ENCODE results near the gene CLEC2L.

The CLEC2L gene

DNA sequence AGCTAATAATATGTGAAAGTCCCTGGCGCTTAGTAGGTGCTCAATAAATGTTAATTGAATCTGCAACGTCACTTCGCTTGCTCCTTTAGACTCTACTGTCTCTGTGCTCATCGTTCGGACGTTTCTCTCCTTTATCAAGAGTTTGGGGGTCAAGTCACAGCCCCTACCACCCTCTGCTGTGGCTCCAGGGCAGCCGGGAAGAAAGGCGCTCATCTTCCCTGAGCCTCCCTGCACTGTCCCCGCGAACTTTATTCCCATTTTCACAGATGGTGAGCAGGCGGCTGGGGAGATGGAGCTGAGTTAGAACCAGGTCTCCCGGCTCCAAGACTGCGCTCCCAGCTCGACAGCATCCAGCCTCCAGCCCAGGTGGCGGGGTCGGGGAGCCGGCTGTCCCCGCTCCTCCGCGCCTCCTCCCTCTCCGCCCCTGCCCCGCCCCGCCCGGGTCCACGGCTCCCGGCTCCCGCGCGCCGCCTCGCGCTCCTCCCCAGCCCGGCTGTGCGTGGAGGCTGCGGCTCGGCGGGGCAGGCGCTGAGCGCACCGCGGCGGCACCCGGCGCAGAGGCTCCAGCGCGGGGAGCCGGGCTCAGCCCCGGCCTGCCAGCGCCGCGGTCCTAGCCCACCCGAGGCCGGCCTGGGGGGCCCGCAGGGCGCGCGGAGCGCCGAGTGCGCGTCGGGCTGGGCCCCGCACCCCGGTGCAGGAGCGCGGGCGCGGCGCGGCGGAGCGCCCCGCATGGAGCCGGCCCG lies at the start of gene CLEC2L:
CLEC2L (plus strand) TSS at position 487 of the 743 bp plus-strand sequence; CDS start at position 730, 243 bp downstream.
- DNase-seq (ENCODE audit: low read depth in 2 of 2) = no peak

DNA sequence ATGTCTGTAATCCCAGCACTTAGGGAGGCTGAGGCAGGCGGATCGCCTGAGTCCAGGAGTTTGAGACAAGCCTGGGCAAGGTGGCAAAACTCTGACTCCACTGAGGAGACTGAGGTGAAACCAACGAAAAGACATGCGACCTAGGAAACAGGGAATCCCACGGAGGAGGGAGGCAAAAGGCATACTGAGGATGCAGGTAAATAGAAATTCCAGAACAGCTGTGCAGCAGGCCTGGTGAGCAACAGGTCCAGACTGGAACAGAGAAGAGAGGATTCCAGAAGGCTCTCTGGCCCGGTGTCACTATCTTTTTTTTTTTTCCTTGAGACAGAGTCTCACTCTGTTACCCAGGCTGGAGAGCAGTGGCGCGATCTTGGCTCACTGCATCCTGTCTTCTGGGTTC lies 47.3 kb upstream of the CLEC2L start:
- DNase-seq (ENCODE audit: low read depth in 2 of 2) = no peak

DNA sequence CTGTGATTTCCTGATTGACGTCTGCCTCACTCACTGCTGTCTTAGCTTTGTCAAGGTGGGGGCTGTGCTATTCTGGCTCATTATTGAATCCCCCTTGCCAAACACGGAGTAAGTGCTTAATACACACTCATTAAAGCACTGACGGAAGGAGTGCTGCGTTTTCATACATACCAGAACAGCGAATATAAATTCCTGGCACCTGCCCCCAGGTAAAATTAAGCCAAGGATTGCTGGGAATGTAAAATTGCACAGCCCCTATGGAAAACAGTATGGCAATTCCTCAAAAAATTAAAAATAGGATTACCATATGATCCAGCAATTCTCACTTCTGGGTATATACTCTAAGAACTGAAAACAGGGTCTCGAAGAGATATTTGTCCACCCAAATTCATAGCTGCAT lies 46.6 kb upstream of the CLEC2L start:
- no peak for DNase-seq (ENCODE audit: low read depth in 2 of 2)

DNA sequence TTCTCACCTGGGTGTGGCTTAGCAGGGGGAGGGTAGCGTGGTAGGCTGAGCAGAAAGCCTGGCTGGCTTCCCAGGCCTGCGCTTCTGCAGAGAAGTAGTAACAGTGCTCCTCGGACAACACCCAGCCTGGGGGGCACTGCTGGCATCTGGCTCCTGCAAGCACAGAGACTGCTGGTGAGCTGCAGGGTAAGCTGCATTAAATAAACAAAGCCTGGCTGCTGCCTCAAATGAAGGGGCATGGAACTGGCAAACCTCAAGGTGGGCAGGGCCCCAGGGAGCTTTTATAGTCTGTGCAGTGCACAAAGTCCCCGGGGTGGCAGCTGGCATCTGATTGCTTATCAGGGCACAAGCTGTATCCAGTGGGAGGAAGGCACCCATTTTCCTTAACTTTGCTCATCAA lies 43.9 kb upstream of the CLEC2L start:
- no peak for DNase-seq (ENCODE audit: low read depth in 2 of 2)

DNA sequence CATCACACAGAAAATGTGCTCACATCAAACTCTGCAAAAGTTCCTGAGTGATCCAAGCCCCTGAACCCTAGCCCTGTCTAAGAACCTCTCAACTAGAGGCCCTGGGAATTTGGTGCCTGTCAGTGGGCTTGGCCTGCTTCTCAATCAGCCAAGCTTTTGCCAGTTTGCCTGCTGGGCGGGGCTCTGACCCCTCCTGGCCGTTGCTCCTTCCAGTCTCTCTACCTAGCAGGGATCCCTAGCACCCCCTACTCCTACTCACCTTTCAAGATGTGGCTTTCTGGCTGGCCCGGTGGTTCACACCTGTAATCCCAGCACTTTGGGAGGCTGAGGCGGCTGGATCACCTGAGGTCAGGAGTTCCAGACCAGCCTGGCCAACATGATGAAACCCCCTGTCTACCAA lies 42.1 kb upstream of the CLEC2L start:
- DNase-seq (ENCODE audit: low read depth in 2 of 2) = no peak

DNA sequence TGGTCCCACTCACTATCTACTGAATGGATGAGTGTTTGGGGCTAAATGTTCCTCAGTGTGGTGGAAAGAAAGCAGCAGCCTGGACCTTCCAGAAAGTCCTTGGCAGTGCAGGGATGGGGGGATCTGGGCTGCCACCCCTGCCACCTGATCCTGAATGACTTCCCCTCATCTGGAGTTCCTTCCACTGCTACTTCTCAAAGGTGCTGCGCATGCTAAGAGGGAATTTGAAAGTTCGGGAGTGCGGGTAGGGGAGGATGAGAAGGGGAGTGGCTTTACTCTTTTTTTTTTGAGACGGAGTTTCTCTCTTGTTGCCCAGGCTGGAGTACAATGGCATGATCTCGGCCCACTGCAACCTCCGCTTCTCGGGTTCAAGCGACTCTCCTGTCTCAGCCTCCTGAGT lies 41.4 kb upstream of the CLEC2L start:
- no peak for DNase-seq (ENCODE audit: low read depth in 2 of 2)

DNA sequence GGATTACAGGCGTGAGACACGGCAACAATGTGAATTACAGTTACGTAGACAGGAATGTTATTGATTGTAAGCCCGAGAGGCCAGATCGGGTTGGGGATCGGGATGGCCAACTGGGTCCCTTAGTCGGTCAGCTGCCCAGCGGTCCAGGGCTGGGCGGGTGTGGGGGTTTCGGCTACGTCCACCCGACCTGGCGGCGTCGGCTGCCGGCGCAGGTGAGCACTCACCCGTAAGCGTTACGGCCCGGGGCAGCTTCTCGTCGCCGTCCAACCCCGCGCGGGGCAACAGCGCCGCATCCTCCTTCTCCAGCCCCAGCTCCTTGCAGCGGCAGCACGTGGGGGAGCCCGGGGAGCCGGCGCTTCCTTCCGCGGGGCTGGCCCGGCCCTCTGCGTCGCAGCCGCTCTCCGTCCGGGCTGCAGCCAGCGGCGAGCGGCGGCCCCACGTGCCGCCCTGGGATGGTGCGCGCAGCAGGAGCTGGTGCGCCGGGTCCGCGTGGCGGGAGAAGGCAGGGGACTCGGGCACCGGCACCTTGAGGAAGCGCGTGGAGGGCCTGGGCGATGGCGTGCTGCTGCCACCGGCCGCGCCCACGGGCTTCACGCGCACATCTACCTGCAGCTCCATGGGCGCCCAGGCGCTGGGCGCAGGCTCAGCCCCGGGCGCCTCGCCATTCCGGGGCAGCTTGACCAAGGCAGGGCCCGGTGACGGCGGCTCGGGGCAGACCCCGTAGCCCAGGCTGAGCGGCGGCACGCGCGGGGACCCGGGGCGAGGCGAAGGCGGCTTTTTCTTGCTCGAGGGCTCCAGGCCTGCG lies 40.6 kb upstream of the CLEC2L start:
- no peak for DNase-seq (ENCODE audit: low read depth in 2 of 2)

DNA sequence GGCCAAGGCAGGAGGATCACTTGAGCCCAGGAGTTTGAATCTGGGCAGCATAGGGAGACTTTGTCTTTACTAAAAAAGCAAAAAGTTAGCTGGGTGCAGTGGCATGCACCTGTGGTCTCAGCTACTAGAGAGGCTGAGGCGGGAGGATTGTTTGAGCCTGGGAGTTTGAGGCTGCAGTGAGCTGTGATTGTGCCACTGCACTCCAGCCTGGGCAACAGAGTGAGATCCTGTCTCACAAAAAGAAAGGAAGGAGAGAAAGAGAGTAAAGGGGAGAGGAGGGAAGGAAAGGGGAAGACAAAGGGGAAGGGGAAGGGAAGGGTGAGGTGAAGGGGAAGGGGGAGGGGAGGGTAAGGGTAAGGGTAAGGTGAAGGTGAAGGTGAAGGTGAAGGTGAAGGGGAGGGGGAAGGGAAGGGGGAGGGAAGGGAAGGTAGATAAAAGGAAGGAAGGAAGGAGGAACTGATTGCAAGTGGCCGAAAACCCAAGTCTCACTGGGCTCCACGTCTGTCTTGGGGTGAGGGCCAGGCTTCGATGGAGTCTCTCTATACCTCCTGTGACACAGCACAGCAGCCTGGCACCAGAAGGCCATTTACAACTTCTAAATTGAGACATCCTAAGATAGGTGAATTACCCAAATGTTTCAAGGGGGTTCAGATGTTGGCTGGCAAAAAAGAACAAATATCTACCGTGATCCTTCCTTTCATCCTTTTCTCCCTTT lies 36.0 kb upstream of the CLEC2L start:
- DNase-seq (ENCODE audit: low read depth in 2 of 2) = no peak

DNA sequence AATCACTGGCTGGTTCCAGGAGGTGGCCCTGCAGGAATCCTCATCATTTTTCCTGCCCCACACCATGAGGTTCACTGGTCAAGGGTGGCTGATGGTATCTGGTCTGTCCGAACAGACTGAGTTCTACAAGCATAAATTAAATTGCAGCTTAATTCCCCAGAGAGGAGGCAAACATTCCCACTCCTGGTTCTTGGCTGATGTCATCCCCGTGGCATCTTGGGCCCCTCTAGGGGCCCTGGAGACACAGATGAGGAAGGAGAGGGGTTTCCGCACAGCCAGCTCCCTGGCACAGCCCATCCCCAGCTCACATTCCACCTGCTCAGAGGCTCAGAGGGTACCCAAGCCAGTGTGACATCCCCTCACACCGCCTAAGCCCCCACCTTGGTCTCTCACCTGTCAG lies 34.7 kb upstream of the CLEC2L start:
- no peak for DNase-seq (ENCODE audit: low read depth in 2 of 2)

DNA sequence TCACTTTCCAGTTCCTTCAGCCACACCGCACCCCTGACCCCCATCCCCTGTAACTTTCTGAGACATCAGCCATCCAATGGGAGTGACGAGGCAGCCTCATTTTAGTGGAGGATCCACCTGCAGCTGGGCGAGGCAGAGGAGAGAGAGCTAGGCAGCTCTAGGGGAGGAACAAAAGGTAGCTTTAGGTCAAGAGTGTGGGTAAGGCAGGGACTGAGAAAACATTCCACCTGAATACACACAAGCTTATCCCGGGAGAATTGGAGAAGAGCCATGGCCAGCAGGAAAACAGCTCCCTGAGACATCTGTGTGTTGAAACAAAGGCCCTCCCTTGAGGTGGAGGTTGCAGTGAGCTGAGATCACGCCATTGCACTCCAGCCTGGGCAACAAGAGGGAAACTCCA lies 33.4 kb upstream of the CLEC2L start:
- DNase-seq (ENCODE audit: low read depth in 2 of 2) = no peak

DNA sequence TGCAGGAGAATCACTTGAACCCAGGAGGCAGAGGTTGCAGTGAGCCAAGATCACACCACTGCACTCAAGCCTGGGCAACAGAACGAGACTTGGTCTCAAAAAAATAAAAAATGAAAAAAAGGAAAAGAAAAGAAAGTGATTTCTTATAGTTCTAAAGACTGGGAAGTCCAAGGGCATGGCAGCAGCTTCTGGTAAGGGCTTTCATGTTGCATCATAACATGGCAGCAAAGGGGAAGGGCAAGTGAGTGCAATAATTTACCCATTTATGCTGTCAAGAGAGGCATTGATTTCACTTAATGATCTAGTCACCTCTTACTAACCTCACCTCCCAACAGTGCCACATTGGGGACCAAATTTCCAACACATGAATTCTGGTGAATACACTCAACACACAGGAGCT lies 31.2 kb upstream of the CLEC2L start:
- DNase-seq (ENCODE audit: low read depth in 2 of 2) = no peak

DNA sequence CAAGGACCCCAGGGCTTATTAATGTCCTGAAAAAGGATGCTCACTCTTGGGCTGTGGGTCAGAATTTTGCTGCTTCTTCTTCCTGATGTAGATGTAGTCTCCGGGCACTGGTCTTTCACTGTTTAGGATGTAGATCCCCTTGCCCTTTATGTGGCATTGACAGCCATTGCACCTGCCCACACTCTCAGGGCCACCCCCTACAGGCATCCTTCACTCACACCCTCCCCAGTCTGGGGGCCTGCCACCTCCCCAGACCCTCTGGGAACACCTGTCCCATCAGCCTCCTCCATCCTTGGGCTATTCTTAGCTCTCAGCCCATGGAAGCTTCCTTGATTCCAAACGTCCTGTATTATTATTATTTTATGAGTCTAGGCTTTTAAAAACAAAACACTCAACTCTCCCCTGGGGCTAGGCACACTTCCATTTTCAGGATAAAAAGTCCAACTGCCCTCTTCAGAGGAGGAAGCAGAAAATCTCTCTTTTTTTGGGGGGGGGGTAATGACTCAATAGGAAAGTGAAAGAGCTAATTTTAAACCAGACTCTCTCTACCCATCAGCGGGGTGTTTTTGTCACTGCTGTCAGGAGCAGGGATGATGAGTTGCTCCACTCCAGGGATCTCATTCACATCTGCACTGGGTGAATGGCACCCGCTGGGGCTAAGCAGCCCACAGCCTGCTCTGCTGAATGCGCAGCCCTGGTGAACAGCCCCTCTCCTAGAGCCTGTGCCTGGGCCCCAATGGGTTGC lies 28.5 kb upstream of the CLEC2L start:
- DNase-seq (ENCODE audit: low read depth in 2 of 2) = no peak

DNA sequence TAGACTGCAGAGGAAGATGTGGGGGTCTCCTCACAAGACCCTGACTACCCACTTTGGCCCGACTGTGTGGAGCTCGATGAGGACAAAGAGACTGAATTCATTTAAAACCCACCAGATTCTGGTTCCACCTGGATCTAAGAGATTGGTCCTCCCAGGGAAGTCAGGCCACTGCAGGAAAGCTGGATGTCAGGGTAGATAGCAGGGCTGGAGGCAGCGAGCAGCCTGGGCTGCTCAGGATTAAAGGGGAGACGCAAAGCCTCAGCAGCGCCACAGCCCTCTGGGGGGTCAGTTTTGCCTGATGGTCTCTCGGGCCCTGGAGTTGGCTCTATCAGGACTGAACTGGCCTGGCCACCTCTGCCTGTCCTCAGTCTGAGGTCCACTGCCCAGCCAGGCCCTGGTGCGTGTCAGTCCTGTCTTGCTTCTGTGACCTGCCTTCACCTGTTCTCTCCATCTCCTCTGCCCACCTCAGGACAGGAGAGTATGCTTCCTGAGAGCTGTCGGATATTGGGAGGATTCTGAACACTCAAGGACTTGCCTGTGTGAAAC lies 27.8 kb upstream of the CLEC2L start:
- DNase-seq (ENCODE audit: low read depth in 2 of 2) = no peak

DNA sequence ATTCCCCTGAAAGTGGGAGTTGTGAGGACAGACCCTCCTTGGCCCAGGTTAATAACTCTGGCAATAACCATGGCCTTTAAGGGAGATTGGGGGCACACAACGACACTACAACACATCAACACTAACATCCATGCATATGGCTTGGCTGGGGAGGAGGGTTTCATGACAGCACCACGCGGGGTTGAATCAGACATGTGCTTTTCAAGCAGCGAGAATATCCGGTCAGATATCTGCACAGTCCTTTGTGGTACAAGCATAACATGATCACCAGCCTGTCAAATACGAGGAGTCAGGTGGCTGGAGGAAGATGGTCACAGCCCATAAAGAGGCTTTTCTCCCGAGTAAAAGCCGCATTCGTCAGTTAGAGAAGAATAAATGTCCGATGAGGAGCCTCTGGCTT lies 27.0 kb upstream of the CLEC2L start:
- no peak for DNase-seq (ENCODE audit: low read depth in 2 of 2)

DNA sequence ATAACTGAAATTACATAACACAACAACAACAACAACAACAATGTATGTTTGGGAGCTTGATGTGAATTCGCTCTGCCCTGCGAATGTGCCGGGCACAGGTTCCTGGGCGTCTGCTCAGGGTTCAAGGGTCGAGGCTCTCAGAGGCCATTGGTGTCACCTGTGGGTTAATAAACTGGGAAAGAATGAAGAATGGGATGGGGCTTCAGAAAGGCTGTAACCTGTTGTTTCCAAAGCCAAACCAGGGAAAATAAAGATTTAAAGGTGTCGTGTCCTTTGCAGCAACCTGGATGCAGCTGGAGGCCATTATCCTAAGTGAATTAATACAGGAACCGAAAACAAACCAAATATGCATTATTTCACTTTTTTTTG lies 22.7 kb upstream of the CLEC2L start:
- DNase-seq (ENCODE audit: low read depth in 2 of 2) = no peak

DNA sequence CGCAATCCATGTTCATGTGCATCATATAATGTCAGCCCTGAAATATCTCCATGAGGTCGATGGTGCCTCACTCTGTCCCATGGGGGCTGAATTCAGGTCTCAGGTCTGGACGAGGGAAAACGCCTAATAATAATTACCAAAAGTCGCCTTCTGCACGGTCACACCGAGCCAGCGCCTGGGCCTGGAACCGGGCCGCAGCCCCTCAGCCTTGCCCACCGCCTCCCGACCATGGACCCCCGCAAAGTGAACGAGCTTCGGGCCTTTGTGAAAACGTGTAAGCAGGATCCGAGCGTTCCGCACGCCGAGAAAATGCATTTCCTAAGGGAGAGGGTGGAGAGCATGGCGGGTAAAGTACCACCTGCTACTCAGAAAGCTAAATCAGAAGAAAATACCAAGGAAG lies 21.3 kb upstream of the CLEC2L start:
- DNase-seq (ENCODE audit: low read depth in 2 of 2) = no peak

DNA sequence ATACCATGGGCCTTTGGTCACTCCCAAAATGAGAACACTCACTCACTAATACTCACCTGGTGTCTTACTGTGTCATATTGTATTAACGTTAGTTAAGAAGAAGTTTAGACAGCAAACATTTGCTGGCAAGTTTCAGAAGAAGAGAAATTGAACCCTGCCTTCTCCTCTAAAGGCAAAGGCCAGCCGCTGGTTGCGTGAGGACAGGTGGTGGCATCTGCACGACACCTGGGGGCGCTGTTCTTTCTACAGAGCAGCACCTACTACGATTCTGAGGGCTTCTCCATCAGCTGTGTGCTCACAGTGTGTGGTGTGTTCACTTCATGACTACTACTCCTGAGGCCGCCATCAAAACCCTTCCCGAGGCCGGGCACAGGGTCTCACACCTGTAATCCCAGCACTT lies 17.9 kb upstream of the CLEC2L start:
- DNase-seq (ENCODE audit: low read depth in 2 of 2) = no peak

DNA sequence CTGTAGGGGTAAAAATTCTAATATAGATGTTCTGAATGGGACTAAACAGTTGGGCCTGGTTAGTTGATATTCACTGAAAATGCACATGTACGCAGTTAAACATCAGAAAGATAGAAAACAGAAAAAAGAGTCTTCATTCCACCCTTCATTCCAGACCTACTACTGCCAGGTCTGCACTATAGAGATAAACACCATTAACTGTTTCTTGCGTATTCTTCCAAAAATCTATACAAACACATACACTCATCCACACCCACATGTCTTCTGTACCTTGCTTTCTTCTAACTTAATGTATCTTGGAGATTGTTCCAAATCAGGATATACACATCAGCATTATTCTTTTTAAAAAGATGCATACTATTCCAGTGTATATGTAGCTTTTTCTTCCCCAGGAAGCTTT lies 13.9 kb upstream of the CLEC2L start:
- DNase-seq (ENCODE audit: low read depth in 2 of 2) = no peak

DNA sequence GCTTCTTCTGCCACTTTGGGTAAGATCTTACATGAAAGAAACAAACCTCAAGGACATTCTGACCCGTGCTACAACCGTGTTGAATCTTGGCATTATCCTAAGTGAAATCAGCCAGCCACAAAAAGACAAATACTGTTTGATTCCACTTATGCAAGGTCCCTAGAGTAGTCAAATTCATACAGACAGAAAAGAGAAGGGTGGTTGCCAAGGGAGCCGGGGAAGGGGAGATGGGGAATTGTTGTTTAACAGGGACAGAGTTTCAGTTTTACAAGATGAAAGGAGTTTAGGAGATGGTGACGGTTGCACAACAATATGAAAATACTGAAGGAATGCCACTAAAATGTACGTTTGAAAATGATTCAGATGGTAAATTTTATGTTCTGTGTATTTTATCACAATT lies 12.2 kb upstream of the CLEC2L start:
- DNase-seq (ENCODE audit: low read depth in 2 of 2) = no peak

DNA sequence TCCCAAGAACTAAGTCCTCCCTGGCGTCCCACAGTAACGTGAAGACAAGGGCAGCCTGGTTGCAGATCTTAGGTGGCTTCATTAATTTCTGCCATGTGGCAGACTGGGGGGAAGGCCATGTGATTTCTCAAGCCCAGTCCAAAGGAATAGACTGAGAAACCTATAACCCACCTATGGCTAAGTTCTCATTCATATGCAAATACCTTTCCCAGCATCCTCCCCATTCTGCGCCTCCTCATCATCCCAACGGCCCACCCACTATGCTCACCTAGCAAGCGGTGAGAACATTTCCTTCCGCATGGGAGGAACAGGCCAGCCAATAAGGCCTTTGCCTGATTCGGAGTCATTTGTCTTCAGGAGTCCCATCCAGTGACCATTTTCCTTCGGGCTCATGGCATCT lies 8.2 kb upstream of the CLEC2L start:
- DNase-seq (ENCODE audit: low read depth in 2 of 2) = no peak

DNA sequence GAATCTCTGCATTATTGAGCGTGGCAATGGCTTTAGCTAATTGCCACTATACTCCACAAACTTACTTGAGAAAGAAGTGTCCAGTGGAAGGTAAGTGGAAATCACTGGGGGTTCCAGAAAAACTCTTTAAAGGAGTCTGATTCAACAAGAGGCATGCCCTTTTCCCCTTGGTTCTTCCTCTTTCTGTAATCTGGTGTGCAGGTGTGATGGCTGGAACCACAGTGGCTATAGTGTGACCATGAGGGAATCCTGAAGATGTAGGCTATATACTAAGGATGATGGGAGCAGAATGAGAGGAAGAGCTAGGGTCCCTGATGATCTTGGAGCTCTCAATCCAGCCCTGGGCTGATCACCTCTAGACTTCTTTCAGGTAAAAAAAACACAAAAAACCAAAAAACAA lies 2.0 kb upstream of the CLEC2L start:
- DNase-seq (ENCODE audit: low read depth in 2 of 2) = no peak

DNA sequence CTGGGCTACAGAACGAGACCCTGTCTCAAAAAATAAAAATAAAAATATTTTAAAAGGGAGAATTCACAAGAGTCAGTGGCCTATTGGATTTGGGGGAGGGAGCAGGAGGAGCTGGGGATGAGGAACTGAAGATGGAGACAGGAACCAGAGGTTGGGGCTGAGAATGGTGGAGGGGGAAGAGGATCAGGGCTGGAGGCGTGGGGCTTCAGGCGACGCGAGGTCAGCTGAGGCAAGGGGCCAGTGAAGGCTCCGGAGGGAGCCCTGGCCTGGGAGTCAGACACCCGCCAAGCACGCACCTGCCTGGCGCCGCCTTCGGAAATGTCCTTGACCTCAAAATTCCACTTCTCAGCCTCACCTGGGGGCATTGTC lies 671 bp upstream of the CLEC2L start:
- no peak for DNase-seq (ENCODE audit: low read depth in 2 of 2)

All from fibroblast of skin of left quadriceps (primary cell).